PC-9 (cell line): Measurements from ENCODE around the gene SLC25A4.
"Not testable (repeated sequence)": the region's sequence is repeated elsewhere in the genome, so short reads cannot be mapped to it uniquely, and the experiment has no call there.

Experiments used
- CTCF ChIP-seq: fragments of 200-600 bp; sonication (generic); conservative IDR thresholded peaks from 2 replicates; pipeline ENCODE4 v1.6.1; 2017; ENCODE audit warnings: mixed run types, antibody characterized with exemption, mild to moderate bottlenecking, moderate library complexity
- EZH2 ChIP-seq: fragments of 200-600 bp; sonication (generic); IDR thresholded peaks from 2 replicates; pipeline ENCODE4 v1.8.0; 2017; ENCODE audit warnings: antibody characterized with exemption, low read depth

GRCh38 chr4:185119467-185119866 is 23.6 kb upstream of the SLC25A4 start:
- TF ChIP-seq CTCF, EZH2: not testable (repeated sequence)
